Measurements from ENCODE around the gene EGFLAM. TPM values are rescaled to one million over a fixed set of nuclear protein-coding genes. Genes with fewer than 3 reads are reported as not detected.

EGFLAM gene
- total RNA-seq, 1 donor from 2014 or later: 13.2 TPM

- Mint-ChIP-seq H3K27ac (ENCODE audit: unreplicated experiment) (no peak overlapping the region), H3K9me3 (ENCODE audit: unreplicated experiment) (no peaks in the 10 kb centered on the region), H3K27me3 (ENCODE audit: unreplicated experiment) (no peaks in the 10 kb centered on the region), H3K4me3 (ENCODE audit: unreplicated experiment) (no peak overlapping the region), H3K4me1 (ENCODE audit: low read depth, unreplicated experiment) (no peaks in the 10 kb centered on the region), H3K36me3 (ENCODE audit: unreplicated experiment) (no peaks in the 10 kb centered on the region)
- TF ChIP-seq, protein P1, sequence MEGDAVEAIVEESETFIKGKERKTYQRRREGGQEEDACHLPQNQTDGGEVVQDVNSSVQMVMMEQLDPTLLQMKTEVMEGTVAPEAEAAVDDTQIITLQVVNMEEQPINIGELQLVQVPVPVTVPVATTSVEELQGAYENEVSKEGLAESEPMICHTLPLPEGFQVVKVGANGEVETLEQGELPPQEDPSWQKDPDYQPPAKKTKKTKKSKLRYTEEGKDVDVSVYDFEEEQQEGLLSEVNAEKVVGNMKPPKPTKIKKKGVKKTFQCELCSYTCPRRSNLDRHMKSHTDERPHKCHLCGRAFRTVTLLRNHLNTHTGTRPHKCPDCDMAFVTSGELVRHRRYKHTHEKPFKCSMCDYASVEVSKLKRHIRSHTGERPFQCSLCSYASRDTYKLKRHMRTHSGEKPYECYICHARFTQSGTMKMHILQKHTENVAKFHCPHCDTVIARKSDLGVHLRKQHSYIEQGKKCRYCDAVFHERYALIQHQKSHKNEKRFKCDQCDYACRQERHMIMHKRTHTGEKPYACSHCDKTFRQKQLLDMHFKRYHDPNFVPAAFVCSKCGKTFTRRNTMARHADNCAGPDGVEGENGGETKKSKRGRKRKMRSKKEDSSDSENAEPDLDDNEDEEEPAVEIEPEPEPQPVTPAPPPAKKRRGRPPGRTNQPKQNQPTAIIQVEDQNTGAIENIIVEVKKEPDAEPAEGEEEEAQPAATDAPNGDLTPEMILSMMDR (IDR thresholded peaks at IDR 0.05; ENCODE audit: partially characterized antibody, unreplicated experiment): no peak
- no peak for DNase-seq
These were observed 46.1 kb upstream of the EGFLAM start for GRCh38 chr5:38212307-38212706.

GRCh38 chr5:38226091-38226490 lies 32.3 kb upstream of the EGFLAM start:
- Mint-ChIP-seq H3K27ac (ENCODE audit: unreplicated experiment) (no peak overlapping the region), H3K9me3 (ENCODE audit: unreplicated experiment) (no peaks in the 10 kb centered on the region), H3K4me3 (ENCODE audit: unreplicated experiment) (no peak overlapping the region), H3K27me3 (ENCODE audit: unreplicated experiment) (no peaks in the 10 kb centered on the region), H3K36me3 (ENCODE audit: unreplicated experiment) (no peaks in the 10 kb centered on the region), H3K4me1 (ENCODE audit: low read depth, unreplicated experiment) (peaks cover 3% of the 10 kb centered on the region)
- DNase-seq: no peak
- TF ChIP-seq, protein P1 (IDR thresholded peaks at IDR 0.05; ENCODE audit: partially characterized antibody, unreplicated experiment): no peak

DNA sequence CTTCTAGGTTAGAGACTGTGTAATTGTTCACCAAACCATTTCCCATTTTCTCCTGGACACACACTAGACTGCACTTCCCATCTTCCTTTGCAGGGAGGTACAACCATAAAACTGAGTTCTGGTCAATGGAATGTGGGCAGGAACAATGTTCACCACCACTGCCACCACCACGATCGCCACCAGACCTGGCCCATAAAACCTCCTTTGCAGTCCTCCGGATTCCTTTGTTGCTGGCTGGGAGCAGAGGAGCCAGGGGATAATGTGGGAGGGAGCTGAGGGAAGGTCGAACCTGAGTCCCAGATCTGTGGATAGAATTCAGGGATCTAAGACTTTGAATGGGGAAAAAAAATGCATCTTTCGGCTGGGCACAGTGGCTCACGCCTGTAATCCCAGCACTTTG lies 29.4 kb upstream of the EGFLAM start:
- Mint-ChIP-seq H3K36me3 (ENCODE audit: unreplicated experiment) (no peaks in the 10 kb centered on the region), H3K9me3 (ENCODE audit: unreplicated experiment) (no peaks in the 10 kb centered on the region), H3K27ac (ENCODE audit: unreplicated experiment) (no peak overlapping the region), H3K4me3 (ENCODE audit: unreplicated experiment) (no peak overlapping the region), H3K27me3 (ENCODE audit: unreplicated experiment) (no peaks in the 10 kb centered on the region), H3K4me1 (ENCODE audit: low read depth, unreplicated experiment) (peaks cover 3% of the 10 kb centered on the region)
- TF ChIP-seq, protein P1 (IDR thresholded peaks at IDR 0.05; ENCODE audit: partially characterized antibody, unreplicated experiment): no peak
- no peak for DNase-seq

GRCh38 chr5:38234737-38235136 lies 23.6 kb upstream of the EGFLAM start:
- no peaks in the 10 kb centered on the region for H3K27me3 Mint-ChIP-seq (ENCODE audit: unreplicated experiment)

DNA sequence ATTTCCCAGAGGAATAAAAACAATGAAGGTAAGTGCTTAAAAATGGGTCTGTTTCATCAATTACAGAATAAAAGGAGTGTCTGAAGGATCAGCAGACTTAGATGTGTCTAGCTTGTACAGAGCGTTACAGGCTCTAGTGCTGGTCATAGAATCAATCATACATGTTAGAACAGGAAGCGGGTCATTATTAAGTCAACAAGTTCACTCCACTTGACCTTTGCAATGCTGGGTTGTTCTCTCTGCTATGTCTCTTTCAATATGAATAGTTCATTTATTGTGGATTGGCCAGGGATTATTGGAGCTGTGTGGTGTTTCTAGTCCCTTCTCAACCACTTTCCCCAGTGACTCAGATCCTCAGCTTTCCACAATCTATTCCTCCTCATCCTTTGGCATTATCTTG lies 20.7 kb upstream of the EGFLAM start:
- H3K27me3 Mint-ChIP-seq (ENCODE audit: unreplicated experiment): no peaks in the 10 kb centered on the region
- no peak for DNase-seq
- no peaks in the 10 kb centered on the region for H3K4me1 Mint-ChIP-seq (ENCODE audit: low read depth, unreplicated experiment)
- H3K36me3 Mint-ChIP-seq (ENCODE audit: unreplicated experiment): no peaks in the 10 kb centered on the region
- H3K9me3 Mint-ChIP-seq (ENCODE audit: unreplicated experiment): peaks cover 2% of the 10 kb centered on the region
- no peak overlapping the region for H3K27ac Mint-ChIP-seq (ENCODE audit: unreplicated experiment)
- TF ChIP-seq, protein P1 (IDR thresholded peaks at IDR 0.05; ENCODE audit: partially characterized antibody, unreplicated experiment): no peak
- no peak overlapping the region for H3K4me3 Mint-ChIP-seq (ENCODE audit: unreplicated experiment)

More at GRCh38 chr5:38234737-38235136, 23.6 kb upstream of the EGFLAM start:
- no peaks in the 10 kb centered on the region for H3K36me3 Mint-ChIP-seq (ENCODE audit: unreplicated experiment)
- no peaks in the 10 kb centered on the region for H3K4me1 Mint-ChIP-seq (ENCODE audit: low read depth, unreplicated experiment)
- H3K9me3 Mint-ChIP-seq (ENCODE audit: unreplicated experiment): peaks cover 2% of the 10 kb centered on the region
- H3K4me3 Mint-ChIP-seq (ENCODE audit: unreplicated experiment): no peak overlapping the region
- no peak for DNase-seq
- TF ChIP-seq, protein P1 (IDR thresholded peaks at IDR 0.05; ENCODE audit: partially characterized antibody, unreplicated experiment): no peak
- no peak overlapping the region for H3K27ac Mint-ChIP-seq (ENCODE audit: unreplicated experiment)
